IPS-NIHi7 (cell line): ENCODE results near the gene BAHD1.
"Not testable (repeated sequence)": the region's sequence is repeated elsewhere in the genome, so short reads cannot be mapped to it uniquely, and the experiment has no call there.

ENCODE experiments used
- DNase-seq: peaks from one replicate; pipeline ENCODE4 v3.0.0; 2012; ENCODE audit warnings: mixed read lengths; ENCODE audit errors: extremely low spot score

BAHD1 gene

DNA sequence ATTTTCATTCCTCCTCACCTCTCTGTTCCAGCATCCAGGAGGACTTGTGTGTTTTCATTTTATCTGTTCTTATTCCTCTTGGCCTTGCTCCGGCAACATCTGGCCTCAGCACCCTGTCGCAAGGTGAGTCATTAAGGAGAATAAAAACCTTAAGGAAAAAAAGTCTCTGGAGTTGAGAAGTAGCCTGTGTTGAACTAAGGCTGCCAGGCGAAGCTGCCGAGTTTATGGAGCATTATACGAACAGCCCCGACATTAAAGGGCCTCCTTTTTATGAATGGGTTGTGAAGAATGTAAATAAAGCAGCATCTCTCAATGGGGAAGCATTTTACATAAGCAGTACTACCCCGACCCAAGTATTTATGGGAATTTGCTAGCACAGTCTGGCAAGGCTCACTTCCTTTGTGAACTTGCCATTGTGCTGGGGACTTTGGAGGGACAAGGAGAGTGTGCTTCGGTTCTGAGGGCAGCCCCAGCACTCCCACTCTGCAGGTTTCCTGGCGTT, 4.7 kb downstream of the BAHD1 start:
- DNase-seq, result no peak

DNA sequence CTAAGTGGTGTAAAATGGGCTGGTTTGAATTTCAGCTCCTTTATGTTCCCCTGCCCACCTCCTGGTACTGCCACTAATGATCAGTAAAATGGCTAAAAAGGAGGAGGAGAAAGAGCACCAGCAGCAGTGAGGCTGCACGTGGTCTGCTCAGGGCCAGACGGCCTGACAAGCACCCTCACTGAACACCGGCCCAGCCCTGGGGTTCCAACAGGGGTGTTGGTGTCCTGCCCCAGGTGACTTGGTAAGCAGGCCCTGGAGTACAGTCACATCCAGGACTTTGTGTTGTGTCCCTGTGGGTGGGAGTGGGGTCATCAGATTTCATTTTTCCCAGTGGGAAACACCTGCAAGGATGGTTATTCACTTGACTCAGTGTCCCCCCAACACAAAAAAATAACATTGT, 5.4 kb downstream of the BAHD1 start:
- DNase-seq, result no peak

DNA sequence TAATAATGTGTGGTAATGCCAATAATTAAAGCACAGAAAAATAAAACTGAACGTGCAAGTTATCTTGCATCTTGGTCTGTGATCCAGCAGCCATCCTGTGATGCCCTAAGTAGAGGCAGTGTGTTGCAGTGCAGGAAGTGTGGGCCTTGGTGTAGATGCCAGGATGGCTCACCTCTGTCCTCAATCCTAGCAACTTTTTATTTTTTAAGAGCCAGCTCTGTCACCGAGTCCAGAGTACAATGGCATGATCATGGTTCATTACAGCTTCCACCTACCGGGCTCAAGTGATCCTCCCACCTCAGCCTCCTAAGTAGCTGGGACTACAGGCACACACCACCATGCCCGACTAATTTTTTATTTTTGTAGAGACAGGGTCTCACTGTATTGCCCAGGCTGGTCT, 7.6 kb downstream of the BAHD1 start:
- DNase-seq, result no peak

DNA sequence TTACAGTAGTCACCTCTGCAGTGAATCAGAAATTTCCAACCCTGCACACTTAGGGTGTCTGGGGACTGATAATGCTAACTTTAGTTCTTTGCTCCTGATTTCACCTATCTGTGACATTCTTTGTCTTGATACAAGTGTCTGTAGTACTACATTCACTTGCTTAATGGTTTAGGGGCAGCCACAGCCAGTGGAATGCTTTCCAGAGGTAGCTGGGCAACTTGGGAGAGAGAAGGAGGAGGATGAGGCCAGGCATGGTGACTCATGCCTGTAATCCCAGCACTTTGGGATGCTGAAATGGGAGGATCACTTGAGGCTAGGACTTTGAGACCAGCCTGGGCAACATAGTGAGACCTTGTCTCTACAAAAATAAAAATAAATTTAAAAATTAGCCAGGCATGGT, 8.5 kb downstream of the BAHD1 start:
- DNase-seq, result no peak

DNA sequence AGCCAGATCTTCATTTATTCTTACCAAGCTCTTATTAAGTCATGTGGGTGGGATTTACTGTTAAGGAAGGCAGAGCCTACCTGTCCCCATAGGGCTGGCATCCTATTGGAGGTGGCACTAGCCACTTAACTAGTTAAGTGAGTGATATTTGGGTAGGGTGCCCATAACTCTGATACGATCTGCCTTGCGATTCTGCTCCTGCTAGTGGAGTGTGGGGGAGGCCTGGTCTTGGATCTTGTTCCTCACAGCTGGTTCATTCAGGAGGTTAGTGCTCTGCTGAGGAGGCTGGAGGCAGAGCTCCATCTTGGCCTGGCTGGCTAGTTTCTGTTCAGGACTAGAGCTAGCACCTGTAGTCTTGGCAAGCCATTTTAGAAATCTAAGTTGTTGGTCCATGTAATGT, 9.3 kb downstream of the BAHD1 start:
- no peak for DNase-seq

DNA sequence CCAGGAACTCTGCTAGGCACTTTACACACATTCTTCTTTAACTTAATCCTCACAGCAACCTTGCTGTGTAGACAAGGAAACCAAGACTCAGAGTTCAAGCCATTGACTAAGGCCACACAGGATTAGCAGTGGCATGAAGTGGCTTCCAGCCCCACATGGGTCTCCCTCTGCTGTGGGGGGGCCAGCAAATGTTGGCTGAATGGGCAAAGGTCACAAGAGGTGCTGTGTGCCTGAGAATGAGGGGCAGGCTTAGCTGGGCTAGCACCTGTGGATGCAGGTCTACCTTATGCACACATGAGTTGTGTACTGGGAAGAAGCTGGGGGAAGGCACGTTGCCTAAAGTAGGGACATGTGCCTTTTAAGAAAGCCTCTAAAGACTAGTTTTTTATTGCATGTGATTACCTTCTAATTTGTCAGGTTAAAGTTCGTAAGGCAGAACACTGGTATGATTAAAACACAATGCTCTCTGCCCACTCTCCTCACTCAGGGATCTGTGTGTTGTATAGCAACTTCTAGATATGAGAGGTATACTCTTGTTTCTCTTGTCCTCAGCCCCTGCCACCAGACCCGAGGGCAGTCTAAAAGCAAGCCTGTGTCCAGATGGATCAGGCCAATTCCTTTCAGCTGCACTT, 10.9 kb downstream of the BAHD1 start:
- no peak for DNase-seq

- no peak for DNase-seq
Observed at GRCh38 chr15:40452296-40453090, 11.7 kb downstream of the BAHD1 start.

GRCh38 chr15:40453941-40454340, 13.2 kb downstream of the BAHD1 start:
- DNase-seq, result not testable (repeated sequence)

GRCh38 chr15:40454904-40455391, 14.2 kb downstream of the BAHD1 start:
- no peak for DNase-seq

- no peak for DNase-seq
Observed at GRCh38 chr15:40456299-40456712, 15.6 kb downstream of the BAHD1 start.

DNA sequence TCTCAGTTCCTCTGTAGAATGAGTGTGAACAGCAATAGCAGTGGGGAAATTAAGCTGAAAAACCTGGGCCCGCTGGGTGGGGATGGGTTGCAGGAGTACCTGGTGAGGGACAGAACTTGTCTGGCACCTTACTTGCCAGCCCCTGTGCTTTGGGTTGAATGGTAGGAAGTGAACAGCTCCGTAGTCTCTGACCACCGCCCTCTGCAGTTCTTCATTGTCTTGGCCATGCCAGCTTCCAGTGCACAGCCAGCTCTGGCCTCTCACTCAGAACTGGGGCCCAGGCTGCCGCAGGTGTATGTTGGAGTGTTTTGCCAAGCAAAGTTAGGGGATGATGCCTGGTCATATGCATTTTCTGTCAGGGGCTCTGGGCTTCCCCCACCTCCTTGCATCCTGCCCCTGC, 16.0 kb downstream of the BAHD1 start:
- DNase-seq, result no peak

GRCh38 chr15:40458495-40459371, 18.0 kb downstream of the BAHD1 start:
- no peak for DNase-seq

DNA sequence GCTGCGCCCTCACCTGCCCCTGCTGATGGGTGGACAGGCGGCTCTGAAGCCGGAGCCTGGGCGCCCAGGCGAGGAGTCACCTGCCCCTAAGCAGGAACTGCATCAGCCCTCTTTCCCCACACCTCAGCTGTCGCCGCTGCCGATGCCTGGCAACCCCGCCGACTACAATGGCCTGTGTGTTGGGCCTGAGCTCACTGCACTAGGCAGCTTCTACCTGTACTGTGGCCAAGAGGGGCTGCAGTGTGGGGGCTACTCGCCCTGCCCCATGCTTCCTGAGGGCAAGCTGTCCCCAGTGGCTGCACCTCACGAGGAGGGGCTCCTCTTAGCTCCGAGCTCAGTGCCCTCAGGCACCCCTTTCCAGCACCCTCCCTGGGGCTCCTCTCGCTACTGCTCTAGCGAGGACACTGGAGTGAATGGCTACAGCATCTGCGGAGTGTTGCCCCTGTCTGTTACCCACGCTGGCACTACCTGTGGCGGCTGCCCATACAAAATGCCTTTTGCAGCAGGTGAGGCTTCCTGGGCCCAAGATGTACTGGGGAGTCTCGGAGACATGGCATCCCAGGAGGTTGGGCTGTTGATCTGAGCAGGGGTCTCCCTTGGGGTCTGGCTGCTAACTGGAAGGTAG, 18.8 kb downstream of the BAHD1 start:
- no peak for DNase-seq

GRCh38 chr15:40460404-40460803, 19.7 kb downstream of the BAHD1 start:
- no peak for DNase-seq

- no peak for DNase-seq
Observed at GRCh38 chr15:40461958-40462357, 21.2 kb downstream of the BAHD1 start.

DNA sequence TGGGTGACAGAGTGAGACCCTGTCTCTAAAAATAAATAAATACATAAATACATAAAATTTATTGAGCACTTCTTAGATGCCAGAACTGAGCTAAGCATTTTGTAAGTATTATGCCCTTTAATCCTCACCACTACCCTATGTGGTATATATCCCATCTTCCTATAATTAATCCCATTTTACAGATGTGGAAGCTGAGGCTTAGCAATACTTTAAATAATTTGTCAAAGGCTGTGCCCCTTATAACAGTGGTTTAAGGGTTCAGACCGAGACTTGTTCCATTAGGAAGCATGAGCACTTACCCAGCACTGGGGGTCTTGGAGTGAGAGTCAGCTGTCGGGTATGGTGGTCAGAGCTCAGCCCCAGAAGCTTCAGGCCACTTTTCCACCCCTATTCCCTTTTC, 22.5 kb downstream of the BAHD1 start:
- no peak for DNase-seq

GRCh38 chr15:40463886-40464545, 23.3 kb downstream of the BAHD1 start:
- no peak for DNase-seq

DNA sequence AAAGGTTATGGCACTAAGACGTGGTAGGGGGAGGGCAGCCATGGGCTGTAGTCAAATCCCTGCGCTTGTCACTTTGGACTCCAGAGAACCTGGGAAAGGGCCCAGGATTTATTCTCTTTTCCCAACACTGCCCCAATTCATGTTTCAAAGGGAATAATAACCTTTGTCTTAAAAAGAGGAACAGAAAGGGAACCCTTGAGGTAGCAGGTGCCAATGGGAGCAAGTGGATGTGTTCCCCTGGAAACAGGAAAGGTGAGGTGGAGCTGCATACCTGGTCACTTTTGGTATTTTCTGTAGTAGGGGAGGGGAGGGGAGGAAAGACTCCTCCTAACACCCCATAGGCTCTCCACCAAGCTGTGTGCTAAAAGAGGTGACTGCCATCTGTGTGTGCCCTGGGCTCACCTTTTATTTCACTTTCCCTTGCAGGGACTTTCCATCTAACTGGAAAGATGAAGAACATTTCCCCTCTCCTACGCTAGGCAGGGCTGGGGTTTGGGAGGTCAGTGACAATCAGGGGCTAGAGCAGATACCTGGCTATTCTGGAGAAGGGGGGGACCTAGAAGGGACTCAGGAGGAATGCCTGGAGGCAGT, 23.9 kb downstream of the BAHD1 start:
- DNase-seq, result no peak

DNA sequence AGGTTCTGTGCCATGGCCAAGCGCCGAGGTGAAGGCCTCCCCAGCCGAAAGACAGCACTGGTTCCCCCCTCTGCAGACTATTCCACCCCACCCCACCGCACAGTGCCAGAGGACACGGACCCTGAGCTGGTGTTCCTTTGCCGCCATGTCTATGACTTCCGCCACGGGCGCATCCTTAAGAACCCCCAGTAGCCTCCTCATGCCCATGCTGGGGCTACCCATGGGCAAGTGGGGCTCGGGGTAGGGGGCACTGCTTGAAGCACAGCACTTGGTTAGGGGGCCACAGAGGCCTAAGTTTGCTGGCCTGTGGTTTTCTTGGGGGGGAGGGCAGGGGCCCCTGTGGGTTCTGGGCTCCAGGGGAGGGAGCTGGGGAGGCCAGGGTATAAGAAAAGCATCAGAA, 25.2 kb downstream of the BAHD1 start:
- no peak for DNase-seq

- no peak for DNase-seq
Observed at GRCh38 chr15:40466426-40467260, 25.9 kb downstream of the BAHD1 start.
